Ovary (tissue), 9 donors: ENCODE results near the gene ZNF699. TPM values are rescaled to one million over a fixed set of nuclear protein-coding genes. Genes with fewer than 3 reads are reported as not detected.
"Not testable (repeated sequence)": the region's sequence is repeated elsewhere in the genome, so short reads cannot be mapped to it uniquely, and the experiment has no call there.

Experiments used
- DNase-seq, 5 donors: peaks; one replicate each; pipeline ENCODE4 v3.0.0-alpha.2; 2019 to 2020
- H3K27ac ChIP-seq, 2 donors: fragments of 200-600 bp; one replicate each; pipeline versions ENCODE4 v1.5.1 to v1.8.0; 2019 to 2022
- H3K27me3 ChIP-seq: fragments of 200-600 bp; one replicate; pipeline ENCODE4 v1.8.0; 2022
- H3K36me3 ChIP-seq: fragments of 200-600 bp; sonication (generic); one replicate; pipeline ENCODE4 v1.5.1; 2019
- H3K4me1 ChIP-seq: one replicate; pipeline ENCODE4 v1.8.1; 2013; ENCODE audit warnings: mild to moderate bottlenecking, moderate library complexity; ENCODE audit not compliant: insufficient read depth
- H3K4me3 ChIP-seq: fragments of 200-600 bp; sonication (generic); one replicate; pipeline ENCODE4 v1.5.1; 2017
- H3K9me3 ChIP-seq, 2 donors: fragments of 200-600 bp in 1 of 2; sonication (generic) in 1 of 2; one replicate each; pipeline versions ENCODE4 v1.5.1 to v1.8.1; 2013 to 2019; ENCODE audit warnings: mild to moderate bottlenecking in 1 of 2, moderate library complexity in 1 of 2
- CTCF ChIP-seq, 3 donors: fragments of 450-650 bp in 2 of 3; fragments of 200-600 bp in 1 of 3; IDR thresholded peaks; one replicate each; pipeline versions ENCODE4 v1.5.1 to v1.8.0; 2016 to 2022; ENCODE audit warnings: antibody characterized with exemption in 3 of 3, mild to moderate bottlenecking in 1 of 3
- EP300 ChIP-seq: sonication (generic); formaldehyde crosslinking; IDR thresholded peaks from one replicate; pipeline ENCODE4 v1.6.1; 2017; ENCODE audit warnings: antibody characterized with exemption
- POLR2A ChIP-seq: fragments of 450-650 bp; IDR thresholded peaks from one replicate; pipeline ENCODE4 v1.6.1; 2017; ENCODE audit warnings: antibody characterized with exemption, mild to moderate bottlenecking, moderate library complexity
- WGBS, 3 donors: extraction: QIAGEN DNeasy Blood & Tissue Kit in 1 of 3; methylation state at CpG; one replicate each; pipeline versions ENCODE4 v1.1.5 to v1.1.7; 2013 to 2017; 5-methylcytosine and 5-hydroxymethylcytosine counted together
- intact Hi-C, 4 donors: fragments of 100-400 bp; cut with DNase I; formaldehyde crosslinking; loops; one replicate each; pipeline versions ENCODE4 v1.11.0 to v1.15.1; 2022 to 2023
- polyA plus RNA-seq, 2 donors: library from polyadenylated mRNA; stranded (reverse); fragments of 200-250 nt in 1 of 2; fragments of 350-450 nt in 1 of 2; fragmentation: Illumina TruSeq in 1 of 2; extraction: RNeasy Lipid Tissue Mini Kit (QIAGEN cat#74804) in 1 of 2; gene quantifications; one replicate each; pipeline ENCODE4 v1.2.3, GENCODE V29; 2013 to 2014
- total RNA-seq, 7 donors: library from RNA; depleted of rRNA in 2 of 7; stranded (reverse); fragments of >200 nt in 2 of 7; fragmentation: NEBNext Ultra II Directional in 3 of 7; extraction: Animal tissue kit (Norgen Biotek cat#: 25700) in 3 of 7; gene quantifications; one replicate each; pipeline versions ENCODE4 v1.1.0 to v1.2.4, GENCODE V29; 2016 to 2023
- donor health status: DM: no; HTN: no; CAD: no; lungs with moderate emphysema.
- donor health status: DM: no; HTN: no; CAD: no.
- donor health status: Bipolar disorder and iron deficiency.
- donor health status: DM: yes; HTN: yes; CAD: no.
- donor health status: DM: no; HTN: no; CAD: no.
- donor health status: DM: yes; HTN: yes; CAD: no.

ZNF699 gene
- total and polyA plus RNA-seq, 9 donors: 3.6 to 31.2 (median 11.3) TPM

GRCh38 chr19:9329999-9330398, 20.4 kb upstream of the ZNF699 start:
- TF ChIP-seq CTCF (IDR thresholded peaks at IDR 0.05) (no peak), POLR2A (no peak), EP300 (no peak)
- DNase-seq: no peak
- Histone ChIP-seq H3K4me3 (no peak overlapping the region), H3K4me1 (no peaks in the 10 kb centered on the region), H3K9me3 (peaks cover 3 to 31% of the 10 kb centered on the region in 2 donors), H3K36me3 (no peaks in the 10 kb centered on the region), H3K27ac (no peak overlapping the region), H3K27me3 (no peaks in the 10 kb centered on the region)
- intact Hi-C loops: loop anchor here in 1 of 4 donors (5.0 to 10.0 kb wide), 2 partner anchors 485 to 1963 kb away; partner anchors contain the start of gene FBXL12

GRCh38 chr19:9324584-9324962, 14.9 kb upstream of the ZNF699 start:
- DNase-seq: no peak
- 43 to 55% (median 48%) methylated on average over 9 of the region's 9 CpGs for WGBS, 3 donors
- no peaks in the 10 kb centered on the region for H3K36me3 ChIP-seq
- H3K4me1 ChIP-seq: no peaks in the 10 kb centered on the region
- TF ChIP-seq CTCF (IDR thresholded peaks at IDR 0.05) (no peak), EP300 (no peak), POLR2A (no peak)
- no peaks in the 10 kb centered on the region for H3K27me3 ChIP-seq
- H3K9me3 ChIP-seq: peaks cover 0 to 6% of the 10 kb centered on the region in 2 donors
- intact Hi-C loops: loop anchor here in 2 of 4 donors (5.0 to 10.0 kb wide), 2 partner anchors 463 to 490 kb away; partner anchors contain the start of gene FBXL12 (in 1 of the 2)
- peak overlapping the region; percentile 61 to 77 for H3K27ac ChIP-seq
- peak overlapping the region; percentile 91 for H3K4me3 ChIP-seq

- H3K4me3 ChIP-seq: peak within 1 kb of the TSS; percentile 91
- H3K36me3 ChIP-seq: no peaks in the 10 kb centered on the region
- peak; percentile 93 to 98 (median 95) for DNase-seq
- no peaks in the 10 kb centered on the region for H3K27me3 ChIP-seq
- TF ChIP-seq CTCF (IDR thresholded peaks at IDR 0.05): peak in 1 of 3 donors; percentile 45
- TF ChIP-seq POLR2A: no peak
- H3K27ac ChIP-seq: peak within 1 kb of the TSS; percentile 61 to 77
- 0 to 1% (median 1%) methylated on average over 48 of the region's 48 CpGs for WGBS, 3 donors
- no peaks in the 10 kb centered on the region for H3K4me1 ChIP-seq
- intact Hi-C loops: loop anchor here in 2 of 4 donors (5.0 to 10.0 kb wide), 2 partner anchors 463 to 491 kb away; partner anchors contain the start of gene FBXL12 (in 1 of the 2)
- H3K9me3 ChIP-seq: peaks cover 0 to 5% of the 10 kb centered on the region in 2 donors
These were observed 14.4 kb upstream of the ZNF699 start, which contains the start of gene ZNF559 for GRCh38 chr19:9323919-9324583. ZNF559 (plus strand) TSS chr19:9324179; CDS start chr19:9338550, 14,371 bp downstream.

- TF ChIP-seq POLR2A (no peak), EP300 (no peak), CTCF (IDR thresholded peaks at IDR 0.05) (no peak)
- H3K36me3 ChIP-seq: no peaks in the 10 kb centered on the region
- peak overlapping the region; percentile 91 for H3K4me3 ChIP-seq
- H3K4me1 ChIP-seq: no peaks in the 10 kb centered on the region
- 1 to 3% (median 1%) methylated on average over 9 of the region's 9 CpGs for WGBS, 3 donors
- H3K27me3 ChIP-seq: no peaks in the 10 kb centered on the region
- H3K9me3 ChIP-seq: peaks cover 0 to 5% of the 10 kb centered on the region in 2 donors
- intact Hi-C loops: loop anchor here in 2 of 4 donors (5.0 to 10.0 kb wide), 2 partner anchors 464 to 491 kb away; partner anchors contain the start of gene FBXL12 (in 1 of the 2)
- peak overlapping the region; percentile 61 to 77 for H3K27ac ChIP-seq
- peak; percentile 66 to 75 (median 71) for DNase-seq
These were observed 13.9 kb upstream of the ZNF699 start for GRCh38 chr19:9323557-9323918.

GRCh38 chr19:9322201-9322600, 12.6 kb upstream of the ZNF699 start:
- not testable (repeated sequence) for H3K27ac ChIP-seq, H3K4me3 ChIP-seq, H3K36me3 ChIP-seq, DNase-seq, H3K27me3 ChIP-seq, H3K9me3 ChIP-seq, H3K4me1 ChIP-seq
- 96% methylated on average over 10 of the region's 10 CpGs for whole genome bisulfite sequencing, 3 donors
- intact Hi-C loops: loop anchor here in 2 of 4 donors (5.0 to 10.0 kb wide), 2 partner anchors 465 to 493 kb away; partner anchors contain the start of gene FBXL12 (in 1 of the 2)

- H3K4me3 ChIP-seq, H3K4me1 ChIP-seq, H3K27ac ChIP-seq, H3K9me3 ChIP-seq, H3K27me3 ChIP-seq, H3K36me3 ChIP-seq, DNase-seq: not testable (repeated sequence)
- intact Hi-C loops: loop anchor here in 2 of 4 donors (5.0 to 10.0 kb wide), 2 partner anchors 466 to 493 kb away; partner anchors contain the start of gene FBXL12 (in 1 of the 2)
- WGBS, 3 donors: 94 to 98% (median 97%) methylated on average over 8 to 12 of the region's 14 CpGs
These were observed 12.1 kb upstream of the ZNF699 start for GRCh38 chr19:9321756-9322155.
